Progenitor cell of endocrine pancreas (in vitro differentiated cells): ENCODE data around the gene SMOC2. TPM values are rescaled to one million over a fixed set of nuclear protein-coding genes. Genes with fewer than 3 reads are reported as not detected.

Experiments
- DNase-seq: peaks from one replicate; pipeline ENCODE4 v3.0.0; 2021; ENCODE audit warnings: low spot score; ENCODE audit not compliant: unreplicated experiment
- H3K27ac Mint-ChIP-seq: 2 replicates; pipeline ENCODE4 v1.8.0; 2021; ENCODE audit warnings: mild to moderate bottlenecking, moderate library complexity, mixed read lengths
- H3K27me3 Mint-ChIP-seq: 2 replicates; pipeline ENCODE4 v1.8.0; 2021; ENCODE audit warnings: mixed read lengths
- H3K36me3 Mint-ChIP-seq: 2 replicates; pipeline ENCODE4 v1.8.0; 2022; ENCODE audit warnings: mixed read lengths; ENCODE audit not compliant: insufficient read depth
- H3K4me1 Mint-ChIP-seq: 2 replicates; pipeline ENCODE4 v1.8.0; 2021; ENCODE audit warnings: low read depth, mixed read lengths
- H3K4me3 Mint-ChIP-seq: 2 replicates; pipeline ENCODE4 v1.8.0; 2021; ENCODE audit warnings: low read depth, mild to moderate bottlenecking, moderate library complexity, mixed read lengths
- H3K9me3 Mint-ChIP-seq: 2 replicates; pipeline ENCODE4 v1.8.0; 2021; ENCODE audit warnings: low read depth, mixed read lengths
- total RNA-seq: library from RNA; stranded (reverse); gene quantifications from 2 replicates; pipeline ENCODE4 v1.2.1, GENCODE V29; 2021
- TF ChIP-seq, protein P1 (sequence below): fragments of 200-600 bp; sonication (generic); IDR thresholded peaks from one replicate; pipeline ENCODE4 v1.5.0; 2021; ENCODE audit warnings: antibody characterized with exemption, mild to moderate bottlenecking; ENCODE audit not compliant: unreplicated experiment

The SMOC2 gene
- total RNA-seq, 1 donor from 2014 or later: 5.9 TPM

GRCh38 chr6:168601546-168601945, 160.6 kb downstream of the SMOC2 start:
- Mint-ChIP-seq H3K4me3 (no peak overlapping the region), H3K36me3 (no peaks in the 10 kb centered on the region), H3K27me3 (peaks cover 12% of the 10 kb centered on the region), H3K27ac (no peak overlapping the region), H3K4me1 (peaks cover 13% of the 10 kb centered on the region), H3K9me3 (no peaks in the 10 kb centered on the region)
- TF ChIP-seq, protein P1, sequence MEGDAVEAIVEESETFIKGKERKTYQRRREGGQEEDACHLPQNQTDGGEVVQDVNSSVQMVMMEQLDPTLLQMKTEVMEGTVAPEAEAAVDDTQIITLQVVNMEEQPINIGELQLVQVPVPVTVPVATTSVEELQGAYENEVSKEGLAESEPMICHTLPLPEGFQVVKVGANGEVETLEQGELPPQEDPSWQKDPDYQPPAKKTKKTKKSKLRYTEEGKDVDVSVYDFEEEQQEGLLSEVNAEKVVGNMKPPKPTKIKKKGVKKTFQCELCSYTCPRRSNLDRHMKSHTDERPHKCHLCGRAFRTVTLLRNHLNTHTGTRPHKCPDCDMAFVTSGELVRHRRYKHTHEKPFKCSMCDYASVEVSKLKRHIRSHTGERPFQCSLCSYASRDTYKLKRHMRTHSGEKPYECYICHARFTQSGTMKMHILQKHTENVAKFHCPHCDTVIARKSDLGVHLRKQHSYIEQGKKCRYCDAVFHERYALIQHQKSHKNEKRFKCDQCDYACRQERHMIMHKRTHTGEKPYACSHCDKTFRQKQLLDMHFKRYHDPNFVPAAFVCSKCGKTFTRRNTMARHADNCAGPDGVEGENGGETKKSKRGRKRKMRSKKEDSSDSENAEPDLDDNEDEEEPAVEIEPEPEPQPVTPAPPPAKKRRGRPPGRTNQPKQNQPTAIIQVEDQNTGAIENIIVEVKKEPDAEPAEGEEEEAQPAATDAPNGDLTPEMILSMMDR: no peak
- no peak for DNase-seq

GRCh38 chr6:168602576-168602975, 161.6 kb downstream of the SMOC2 start:
- peaks cover 5% of the 10 kb centered on the region for H3K27me3 Mint-ChIP-seq
- no peak for DNase-seq
- H3K9me3 Mint-ChIP-seq: no peaks in the 10 kb centered on the region
- no peaks in the 10 kb centered on the region for H3K36me3 Mint-ChIP-seq
- H3K4me1 Mint-ChIP-seq: peaks cover 13% of the 10 kb centered on the region
- TF ChIP-seq, protein P1: no peak
- no peak overlapping the region for H3K27ac Mint-ChIP-seq
- no peak overlapping the region for H3K4me3 Mint-ChIP-seq

DNA sequence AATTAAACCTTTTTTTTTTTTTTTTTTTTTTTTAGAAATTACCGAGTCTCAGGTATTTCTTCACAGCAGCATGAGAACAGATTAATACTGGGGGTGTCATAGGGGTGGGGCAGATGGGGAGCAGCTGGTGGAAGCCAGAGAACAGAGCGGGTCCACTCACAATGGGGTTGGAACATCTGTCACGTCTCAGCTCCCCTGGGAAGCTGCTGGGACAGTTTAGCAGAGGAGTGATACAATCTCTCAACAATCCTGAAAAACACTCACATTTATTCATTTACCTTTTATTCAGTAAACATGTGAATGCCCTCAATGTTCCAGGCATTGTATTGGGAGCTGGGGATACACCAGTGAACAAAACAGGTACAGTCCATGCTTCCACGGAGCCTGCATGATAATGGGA, 162.2 kb downstream of the SMOC2 start:
- no peaks in the 10 kb centered on the region for H3K36me3 Mint-ChIP-seq
- H3K4me3 Mint-ChIP-seq: no peak overlapping the region
- H3K4me1 Mint-ChIP-seq: peaks cover 13% of the 10 kb centered on the region
- no peak for DNase-seq
- no peaks in the 10 kb centered on the region for H3K27me3 Mint-ChIP-seq
- H3K9me3 Mint-ChIP-seq: no peaks in the 10 kb centered on the region
- TF ChIP-seq, protein P1: no peak
- no peak overlapping the region for H3K27ac Mint-ChIP-seq

- peaks cover 21% of the 10 kb centered on the region for H3K4me1 Mint-ChIP-seq
- H3K4me3 Mint-ChIP-seq: no peak overlapping the region
- no peaks in the 10 kb centered on the region for H3K27me3 Mint-ChIP-seq
- H3K36me3 Mint-ChIP-seq: no peaks in the 10 kb centered on the region
- peak overlapping the region; percentile 72 for H3K27ac Mint-ChIP-seq
- TF ChIP-seq, protein P1: peak; percentile 31
- H3K9me3 Mint-ChIP-seq: no peaks in the 10 kb centered on the region
- DNase-seq: no peak
These were observed 165.0 kb downstream of the SMOC2 start for GRCh38 chr6:168605964-168606363.

DNA sequence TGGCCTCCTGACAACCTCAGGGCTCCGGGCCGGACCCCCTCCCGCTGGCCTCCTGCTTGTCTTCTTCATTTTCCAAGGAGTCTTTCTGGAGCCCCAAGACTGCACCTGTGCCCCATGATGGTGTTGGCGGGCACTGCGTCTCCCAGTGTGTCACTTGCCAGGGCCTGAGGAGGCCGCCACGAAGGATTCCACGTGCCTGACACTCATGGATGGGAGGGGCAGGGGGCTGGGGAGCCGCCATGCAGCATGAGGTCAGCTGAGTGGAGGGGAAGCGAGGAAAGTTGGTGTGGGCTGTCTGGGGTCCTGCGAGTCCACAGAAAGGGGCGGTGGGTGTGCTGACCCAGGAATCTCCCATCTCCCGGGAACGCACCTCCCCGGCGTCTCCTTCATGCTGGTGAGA, 165.7 kb downstream of the SMOC2 start:
- Mint-ChIP-seq H3K9me3 (no peaks in the 10 kb centered on the region), H3K27me3 (no peaks in the 10 kb centered on the region), H3K4me1 (peaks cover 21% of the 10 kb centered on the region), H3K27ac (peak overlapping the region; percentile 52), H3K4me3 (no peak overlapping the region), H3K36me3 (no peaks in the 10 kb centered on the region)
- TF ChIP-seq, protein P1: no peak
- DNase-seq: no peak
